Right lung (tissue), 5 donors: ENCODE results near the gene FAM118B. TPM values are rescaled to one million over a fixed set of nuclear protein-coding genes. Genes with fewer than 3 reads are reported as not detected.
"Not testable (repeated sequence)": the region's sequence is repeated elsewhere in the genome, so short reads cannot be mapped to it uniquely, and the experiment has no call there.

Source experiments
- DNase-seq, 2 donors: peaks; one replicate each; pipeline ENCODE4 v3.0.0-alpha.2; 2013
- polyA plus RNA-seq, 5 donors: library from polyadenylated mRNA; unstranded; fragments of 120-200 nt; gene quantifications; one replicate each; pipeline versions ENCODE4 v1.2.1 to v1.2.3, GENCODE V29; 2013; ENCODE audit warnings: inconsistent platforms in 1 of 5, low replicate concordance in 1 of 5; ENCODE audit not compliant: insufficient read length in 5 of 5, insufficient read depth in 1 of 5

Gene FAM118B
- polyA plus RNA-seq, 5 donors = 28.6 to 34.6 (median 30.5) TPM

DNA sequence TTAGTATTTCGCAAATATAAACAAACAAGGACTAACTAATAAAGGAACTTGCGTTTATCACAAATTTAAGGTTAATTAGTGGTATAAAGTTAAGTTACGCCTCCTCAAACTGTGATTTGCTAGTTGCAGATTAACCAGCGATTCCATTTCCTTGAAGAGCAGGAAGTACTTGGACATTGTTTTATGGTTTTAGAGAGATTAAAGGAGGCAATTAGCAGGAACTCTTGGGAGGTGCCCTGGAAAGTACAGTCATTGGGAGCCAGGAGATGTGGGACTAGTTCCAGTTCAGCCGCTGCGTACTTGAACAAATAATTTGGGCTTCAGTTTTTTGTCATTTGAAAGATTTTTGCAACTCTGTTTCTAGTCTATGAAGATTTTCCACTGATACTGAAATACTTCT lies 3.3 kb downstream of the FAM118B start:
- DNase-seq = no peak

GRCh38 chr11:126216526-126217305 lies 5.1 kb downstream of the FAM118B start:
- DNase-seq = no peak

DNA sequence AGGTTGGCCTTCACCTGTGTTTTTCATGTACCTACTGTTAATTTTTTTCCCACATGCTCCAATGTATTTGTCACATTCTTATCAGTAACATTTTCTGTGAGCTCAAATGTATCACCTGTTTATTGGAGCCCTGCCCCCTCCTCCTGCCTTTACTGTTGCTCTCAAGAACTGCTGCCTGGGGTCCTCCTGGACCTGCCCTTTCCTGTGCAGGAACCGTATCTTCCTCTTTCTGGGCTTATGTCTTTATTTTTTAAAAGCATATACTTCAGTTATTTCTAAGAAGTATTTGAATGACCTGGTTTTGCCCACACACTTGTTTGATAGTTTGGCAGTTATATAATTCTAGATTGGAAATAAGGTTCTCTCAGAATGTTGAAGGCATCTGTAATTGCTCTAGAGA lies 5.9 kb downstream of the FAM118B start:
- DNase-seq = no peak

GRCh38 chr11:126219547-126219946 lies 8.0 kb downstream of the FAM118B start:
- no peak for DNase-seq

GRCh38 chr11:126224647-126225294 lies 13.2 kb downstream of the FAM118B start:
- no peak for DNase-seq

- no peak for DNase-seq
Measured at GRCh38 chr11:126225295-126225665, 13.7 kb downstream of the FAM118B start.

DNA sequence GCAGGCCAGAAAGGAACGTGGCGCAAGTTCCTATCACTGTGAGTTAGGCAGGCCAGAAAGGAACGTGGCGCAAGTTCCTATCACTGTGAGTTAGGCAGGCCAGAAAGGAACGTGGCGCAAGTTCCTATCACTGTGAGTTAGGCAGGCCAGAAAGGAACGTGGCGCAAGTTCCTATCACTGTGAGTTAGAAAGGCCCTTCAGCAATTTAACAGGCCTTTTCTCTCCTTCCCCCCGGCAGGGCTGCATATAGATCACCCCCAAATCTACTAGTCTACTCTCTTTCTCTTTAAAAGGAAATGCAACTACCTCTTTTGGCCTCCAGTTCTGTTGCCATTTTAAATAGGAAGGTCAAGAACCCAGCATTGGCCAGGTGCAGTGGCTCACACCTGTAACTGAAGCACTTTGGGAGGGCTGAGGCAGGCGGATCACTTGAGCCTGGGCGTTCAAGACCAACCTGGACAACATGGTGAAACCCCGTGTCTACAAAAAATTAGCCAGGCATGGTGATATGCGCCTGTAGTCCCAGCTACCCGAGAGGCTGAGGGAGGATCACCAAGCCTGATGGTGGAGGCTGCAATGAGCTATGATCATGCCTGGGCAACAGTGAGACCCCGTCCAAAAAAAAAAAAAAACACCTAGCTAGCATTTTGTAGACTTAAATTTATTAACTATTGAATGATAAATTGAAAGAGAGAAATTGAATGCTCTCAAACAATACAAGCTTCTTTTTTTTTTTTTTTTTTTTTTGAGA lies 14.9 kb downstream of the FAM118B start:
- no peak for DNase-seq

GRCh38 chr11:126229858-126230540 lies 18.4 kb downstream of the FAM118B start:
- DNase-seq = no peak

- DNase-seq = peak; percentile 41 to 42
Measured at GRCh38 chr11:126231725-126232459, 20.3 kb downstream of the FAM118B start.

DNA sequence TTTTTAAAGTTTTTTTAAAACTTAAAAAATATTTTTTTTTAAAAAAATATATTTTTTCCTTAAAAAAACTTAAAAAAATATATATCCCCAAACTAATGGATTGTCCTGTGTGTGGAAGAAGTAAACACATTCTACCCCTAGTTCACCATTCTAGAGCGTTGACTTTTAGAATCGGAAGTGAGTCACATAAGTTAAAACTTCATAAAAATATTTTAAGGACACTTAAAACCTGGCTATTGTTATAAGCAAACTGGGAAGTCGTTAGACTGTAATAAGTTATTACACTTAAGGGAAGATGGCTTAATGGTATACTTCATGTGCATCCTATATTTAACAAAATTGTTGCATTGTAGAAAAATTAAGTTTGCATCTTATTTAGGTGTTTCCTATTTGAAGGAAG lies 21.1 kb downstream of the FAM118B start:
- no peak for DNase-seq

DNA sequence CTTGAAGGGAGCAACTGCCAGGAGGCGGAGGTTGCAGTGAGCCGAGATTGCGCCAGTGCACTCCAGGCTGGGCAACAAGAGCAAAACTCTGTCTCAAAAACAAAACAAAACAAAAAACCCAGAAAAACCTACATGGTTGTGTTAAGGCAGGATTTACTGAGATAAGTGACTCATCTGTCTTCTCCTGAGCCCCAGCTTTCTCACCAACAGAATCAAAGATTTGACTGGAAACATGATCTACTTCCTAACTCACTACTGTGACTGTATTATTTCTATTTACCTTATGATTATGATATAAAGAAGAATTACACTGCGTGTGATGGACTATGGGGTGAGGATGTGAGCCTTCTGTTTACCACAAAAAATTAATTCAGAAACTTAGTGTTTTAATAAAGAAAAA lies 21.8 kb downstream of the FAM118B start:
- no peak for DNase-seq

GRCh38 chr11:126246636-126247035 lies 35.1 kb downstream of the FAM118B start:
- no peak for DNase-seq

GRCh38 chr11:126253265-126253664 lies 41.7 kb downstream of the FAM118B start:
- no peak for DNase-seq

DNA sequence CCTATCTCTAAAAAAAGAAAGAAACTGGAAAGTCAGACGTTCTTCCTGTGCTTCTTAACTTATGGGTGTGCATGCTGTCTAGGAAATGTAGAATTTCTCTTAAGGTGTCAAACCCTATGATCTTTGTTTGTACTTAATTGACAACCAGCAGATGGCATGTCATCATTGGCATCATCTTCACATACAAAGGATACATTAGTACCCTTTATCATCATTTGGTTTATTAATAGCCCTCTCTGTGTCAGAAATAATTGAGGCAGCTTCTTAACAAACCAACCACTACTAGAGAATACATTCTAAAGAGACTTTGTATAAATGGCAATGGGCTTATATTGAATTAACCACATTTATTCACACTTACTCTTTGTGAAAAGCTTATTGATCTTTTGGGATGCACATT lies 43.2 kb downstream of the FAM118B start:
- DNase-seq = no peak

DNA sequence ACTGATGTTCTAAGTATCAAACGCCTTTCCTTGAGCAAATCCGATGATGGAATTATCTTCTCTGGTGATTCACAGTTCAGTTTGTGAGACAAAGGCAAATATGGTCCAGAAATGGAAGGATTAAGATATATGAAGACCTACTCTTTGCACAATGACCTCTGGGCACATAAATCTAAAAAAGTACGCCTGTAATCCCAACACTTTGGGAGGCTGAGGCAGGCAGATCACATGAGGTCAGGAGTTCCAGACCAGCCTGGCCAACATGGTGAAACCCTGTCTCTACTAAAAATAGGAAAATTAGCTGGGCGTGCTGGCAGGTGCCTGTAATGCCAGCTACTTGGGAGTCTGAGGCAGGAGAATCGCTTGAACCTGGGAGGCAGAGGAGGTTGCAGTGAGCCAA lies 43.9 kb downstream of the FAM118B start:
- not testable (repeated sequence) for DNase-seq

DNA sequence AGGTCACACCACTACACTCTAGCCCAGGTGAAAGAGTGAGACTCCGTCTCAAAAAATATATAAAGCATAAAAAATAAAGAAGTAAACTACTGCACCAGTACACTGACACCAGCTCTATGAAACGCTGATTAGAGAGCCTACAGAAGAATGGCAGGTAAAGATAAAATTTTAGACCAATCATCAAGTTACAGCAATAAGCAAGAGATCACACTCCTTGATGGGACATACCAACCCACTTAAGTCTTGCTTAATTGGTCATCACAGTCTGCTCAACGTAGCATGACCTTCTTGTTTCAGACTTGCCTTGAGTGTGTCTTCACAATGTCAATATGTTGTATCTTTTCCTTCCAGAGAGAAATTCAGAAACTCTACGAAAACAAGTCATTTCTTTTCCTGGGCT lies 44.6 kb downstream of the FAM118B start:
- DNase-seq = no peak

DNA sequence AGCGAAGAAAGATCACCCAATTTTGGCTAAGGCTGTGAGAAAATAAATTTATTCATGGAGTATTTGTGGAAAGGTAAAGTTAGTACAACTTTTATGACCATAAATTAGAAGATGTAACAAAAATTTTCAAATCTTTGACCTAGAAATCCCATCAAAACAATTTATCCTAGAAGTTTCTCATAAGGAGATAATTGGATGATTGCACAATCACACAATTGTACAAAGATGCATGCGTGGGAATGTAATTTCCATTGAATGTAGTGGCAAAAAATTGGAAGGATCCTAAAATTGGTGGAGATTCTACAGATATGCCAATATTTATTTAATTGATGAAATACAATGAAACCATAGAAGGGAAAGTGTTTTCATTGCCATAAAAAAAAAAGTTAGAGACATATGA lies 45.6 kb downstream of the FAM118B start:
- no peak for DNase-seq

DNA sequence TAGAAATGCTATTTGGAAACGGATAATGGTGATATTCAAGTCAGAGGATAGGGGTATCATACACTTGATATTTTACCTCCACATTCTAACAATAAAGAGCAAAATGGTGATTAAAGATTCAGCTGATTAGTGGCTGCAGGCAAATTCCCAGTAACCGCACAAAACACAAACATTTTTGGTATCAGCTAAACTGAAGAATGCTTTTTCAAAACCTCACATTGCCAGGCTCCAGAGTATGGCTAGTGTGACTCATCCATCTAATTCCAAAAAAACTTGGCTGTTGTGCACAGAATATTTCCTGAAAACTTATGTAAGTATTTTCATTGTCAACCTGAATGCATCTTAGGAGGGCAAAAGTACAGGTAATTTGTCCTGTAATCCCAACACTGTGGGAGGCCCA lies 46.2 kb downstream of the FAM118B start:
- DNase-seq = no peak

DNA sequence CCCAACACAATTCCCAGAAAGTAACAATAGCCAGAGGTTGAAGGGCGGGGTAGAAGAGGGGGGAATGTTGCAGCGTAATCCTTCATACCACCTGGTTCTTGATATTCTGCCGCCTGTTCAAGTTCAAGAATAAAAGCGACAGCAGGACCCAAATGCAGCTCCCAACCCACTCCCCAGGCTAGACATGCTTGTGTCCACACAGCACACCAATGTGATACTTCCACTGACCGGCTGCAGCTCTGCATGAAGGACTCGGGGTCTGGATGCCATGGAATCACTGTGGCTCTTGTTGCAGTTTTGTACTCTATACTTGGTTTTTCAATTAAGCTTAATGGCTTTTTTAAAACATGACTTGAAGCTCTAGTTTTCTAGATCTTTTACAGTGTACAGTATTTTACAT lies 50.6 kb downstream of the FAM118B start:
- no peak for DNase-seq

DNA sequence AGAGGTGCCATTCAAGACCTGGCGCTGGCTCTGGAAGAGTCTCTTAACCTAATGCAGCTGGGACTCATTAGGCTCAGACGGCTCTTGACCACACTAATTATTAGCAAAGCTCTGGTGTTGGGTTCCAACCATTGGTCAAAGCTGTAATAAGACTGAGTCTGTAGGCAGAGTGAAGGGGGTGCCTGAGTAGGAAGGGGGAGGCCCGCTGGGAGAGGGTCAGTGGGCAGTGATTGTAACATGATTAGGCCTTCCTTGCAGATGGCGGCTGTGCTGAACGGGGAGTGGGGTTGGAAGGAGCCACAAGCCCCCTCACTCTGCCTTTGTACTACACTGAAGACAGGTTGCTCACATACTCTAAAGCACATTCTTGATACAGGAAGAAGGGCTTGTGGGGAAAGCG lies 51.9 kb downstream of the FAM118B start:
- DNase-seq = no peak

GRCh38 chr11:126265811-126266210 lies 54.2 kb downstream of the FAM118B start:
- no peak for DNase-seq

GRCh38 chr11:126267650-126268049 lies 56.1 kb downstream of the FAM118B start:
- no peak for DNase-seq
